ENCODE measurements around the gene CDH15. TPM values are rescaled to one million over a fixed set of nuclear protein-coding genes. Genes with fewer than 3 reads are reported as not detected.

The CDH15 gene
- total and polyA plus RNA-seq, 2 donors (not counting 1 experiment from before 2014, with no cell fraction given): not detected

DNA sequence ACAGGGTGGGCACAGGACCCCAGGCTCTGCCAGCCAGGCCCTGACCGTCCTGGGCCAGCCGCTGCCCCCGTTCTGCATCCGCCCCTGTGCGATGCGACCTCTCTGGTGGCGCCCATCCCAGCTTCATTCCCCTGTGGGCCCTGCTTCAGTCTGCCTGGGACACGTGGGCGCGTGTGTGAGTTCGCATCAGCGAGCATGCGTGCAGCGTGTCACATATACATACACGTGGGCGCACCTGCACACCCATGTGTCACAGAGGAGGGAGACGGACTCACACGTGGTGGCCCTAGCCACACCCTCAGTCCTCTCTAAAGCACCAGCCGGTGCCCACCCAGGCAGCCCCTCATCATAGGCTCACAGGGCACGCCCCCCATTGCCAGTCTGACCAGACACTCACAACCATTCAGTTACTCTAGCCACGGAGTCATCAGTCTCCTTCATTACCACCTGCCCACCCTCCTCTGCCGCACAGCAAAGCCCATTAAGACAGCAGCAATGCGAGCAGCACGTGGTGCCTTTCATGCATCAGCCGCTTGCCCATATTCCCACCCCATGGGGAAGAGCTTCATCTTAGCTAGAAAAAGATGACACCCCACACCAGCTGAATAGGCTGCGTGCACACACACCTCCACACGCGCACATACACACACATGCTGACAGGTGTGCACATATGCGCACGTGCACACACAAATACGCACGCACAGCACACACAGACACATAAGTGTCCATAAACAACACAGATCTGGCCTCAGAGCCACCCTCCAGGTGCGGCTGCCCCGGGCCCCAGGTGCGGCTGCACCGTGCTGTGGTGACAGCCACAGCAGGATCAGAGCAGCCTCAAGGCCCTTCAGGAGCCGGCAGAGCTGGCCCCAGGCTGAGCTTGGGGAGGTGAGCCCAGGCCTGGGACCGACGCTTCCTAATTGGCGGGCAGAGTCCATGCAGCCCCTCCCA is 9.5 kb upstream of the CDH15 start:
- DNase-seq (peak; percentile 41), ATAC-seq (ENCODE audit: low read depth) (peak; percentile 17)
- no peak overlapping the region for H3K27ac ChIP-seq (ENCODE audit: low read length in 2 of 2)
- 71% methylated on average over 39 of the region's 40 CpGs for WGBS (ENCODE audit: insufficient coverage)
- Mint-ChIP-seq H3K4me1 (peaks cover 8% of the 10 kb centered on the region), H3K9me3 (ENCODE audit: insufficient read depth) (no peaks in the 10 kb centered on the region), H3K27me3 (no peaks in the 10 kb centered on the region), H3K4me3 (no peak overlapping the region), H3K27ac (no peak overlapping the region)
- H3K9me3 ChIP-seq (ENCODE audit: control extremely low read depth in 1 of 3, control insufficient read depth in 2 of 3, insufficient read depth in 1 of 3, low read length in 2 of 3): peaks cover 0 to 4% (median 0%) of the 10 kb centered on the region in 3 donors
- TF ChIP-seq, protein P1, sequence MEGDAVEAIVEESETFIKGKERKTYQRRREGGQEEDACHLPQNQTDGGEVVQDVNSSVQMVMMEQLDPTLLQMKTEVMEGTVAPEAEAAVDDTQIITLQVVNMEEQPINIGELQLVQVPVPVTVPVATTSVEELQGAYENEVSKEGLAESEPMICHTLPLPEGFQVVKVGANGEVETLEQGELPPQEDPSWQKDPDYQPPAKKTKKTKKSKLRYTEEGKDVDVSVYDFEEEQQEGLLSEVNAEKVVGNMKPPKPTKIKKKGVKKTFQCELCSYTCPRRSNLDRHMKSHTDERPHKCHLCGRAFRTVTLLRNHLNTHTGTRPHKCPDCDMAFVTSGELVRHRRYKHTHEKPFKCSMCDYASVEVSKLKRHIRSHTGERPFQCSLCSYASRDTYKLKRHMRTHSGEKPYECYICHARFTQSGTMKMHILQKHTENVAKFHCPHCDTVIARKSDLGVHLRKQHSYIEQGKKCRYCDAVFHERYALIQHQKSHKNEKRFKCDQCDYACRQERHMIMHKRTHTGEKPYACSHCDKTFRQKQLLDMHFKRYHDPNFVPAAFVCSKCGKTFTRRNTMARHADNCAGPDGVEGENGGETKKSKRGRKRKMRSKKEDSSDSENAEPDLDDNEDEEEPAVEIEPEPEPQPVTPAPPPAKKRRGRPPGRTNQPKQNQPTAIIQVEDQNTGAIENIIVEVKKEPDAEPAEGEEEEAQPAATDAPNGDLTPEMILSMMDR (IDR thresholded peaks at IDR 0.05): no peak
- TF ChIP-seq EZH2 (IDR thresholded peaks at IDR 0.05; ENCODE audit: borderline replicate concordance, insufficient read depth, low read depth, low read length, poor library complexity, severe bottlenecking): no peak
- ChIA-PET CTCF (interaction anchor here (0.9 kb wide), 1 partner anchor 9 kb away, joined by 3 read pairs; the partner anchor contains the start of gene CDH15), POLR2A (interaction anchor here (1.3 kb wide), 1 partner anchor 9 kb away, joined by 4 read pairs; no protein-coding TSS in a partner anchor)
- no peak overlapping the region for H3K4me3 ChIP-seq (ENCODE audit: control extremely low read depth in 1 of 5, extremely low read depth in 1 of 5, insufficient read depth in 1 of 5, low read depth in 2 of 5, low read length in 4 of 5)
- H3K9ac ChIP-seq (ENCODE audit: low read length): no peak overlapping the region
- no peaks in the 10 kb centered on the region for H3K36me3 ChIP-seq (replicated peaks in 1 of 2; ENCODE audit: control extremely low read depth in 1 of 2, control insufficient read depth in 1 of 2, extremely low read depth in 1 of 2, insufficient read depth in 2 of 2, low read length in 1 of 2)
- no peaks in the 10 kb centered on the region for H3K79me2 ChIP-seq (ENCODE audit: control insufficient read depth, insufficient read depth, low read length)
- H3K27me3 ChIP-seq (replicated peaks in 1 of 4; ENCODE audit: control extremely low read depth in 1 of 4, control insufficient read depth in 3 of 4, insufficient read depth in 4 of 4, low read length in 3 of 4): no peaks in the 10 kb centered on the region
- no peak overlapping the region for H3K4me2 ChIP-seq (replicated peaks; ENCODE audit: low read depth, low read length, poor library complexity, severe bottlenecking)
- H4K20me1 ChIP-seq (ENCODE audit: control insufficient read depth, insufficient read depth, low read length, poor library complexity, severe bottlenecking): peaks cover 5% of the 10 kb centered on the region
- intact Hi-C loops (cut with micrococcal nuclease): no loop called here
- peaks cover 5 to 18% of the 10 kb centered on the region in 2 donors for H3K4me1 ChIP-seq (ENCODE audit: control insufficient read depth in 2 of 2, insufficient read depth in 2 of 2, low read length in 2 of 2)
- H2AFZ ChIP-seq (ENCODE audit: insufficient read depth, low read depth, low read length, poor library complexity, severe bottlenecking): no peak overlapping the region

DNA sequence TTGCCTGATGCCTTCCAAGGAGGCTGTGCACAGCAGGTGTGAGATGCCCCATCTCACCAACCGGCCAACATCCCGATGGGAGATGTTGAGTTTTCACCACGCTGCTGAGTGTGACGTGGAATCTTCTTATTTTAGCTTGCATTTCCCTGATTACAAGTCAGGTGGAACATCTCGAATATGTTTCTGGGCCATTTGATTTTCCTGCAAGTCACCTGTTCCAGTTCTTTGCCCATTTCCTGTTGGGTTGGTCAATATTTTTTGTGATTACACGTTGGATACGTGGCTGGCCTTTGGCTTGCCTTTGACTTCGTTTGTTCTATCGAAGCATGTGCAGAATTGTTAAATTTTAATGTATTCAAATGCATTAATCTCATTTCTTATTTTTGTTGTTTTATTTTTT is 8.3 kb upstream of the CDH15 start:
- intact Hi-C loops (cut with micrococcal nuclease): no loop called here
- Mint-ChIP-seq H3K9me3 (ENCODE audit: insufficient read depth) (no peaks in the 10 kb centered on the region), H3K4me3 (no peak overlapping the region), H3K27ac (no peak overlapping the region), H3K27me3 (no peaks in the 10 kb centered on the region), H3K4me1 (peaks cover 11% of the 10 kb centered on the region)
- H3K4me2 ChIP-seq (replicated peaks; ENCODE audit: low read depth, low read length, poor library complexity, severe bottlenecking): no peak overlapping the region
- WGBS (ENCODE audit: insufficient coverage): 93% methylated on average over 5 of the region's 9 CpGs
- no peak overlapping the region for H2AFZ ChIP-seq (ENCODE audit: insufficient read depth, low read depth, low read length, poor library complexity, severe bottlenecking)
- no peak overlapping the region for H3K4me3 ChIP-seq (ENCODE audit: control extremely low read depth in 1 of 5, extremely low read depth in 1 of 5, insufficient read depth in 1 of 5, low read depth in 2 of 5, low read length in 4 of 5)
- H4K20me1 ChIP-seq (ENCODE audit: control insufficient read depth, insufficient read depth, low read length, poor library complexity, severe bottlenecking): peaks cover 14% of the 10 kb centered on the region
- DNase-seq (no peak), ATAC-seq (ENCODE audit: low read depth) (no peak)
- TF ChIP-seq, protein P1 (IDR thresholded peaks at IDR 0.05): no peak
- TF ChIP-seq EZH2 (IDR thresholded peaks at IDR 0.05; ENCODE audit: borderline replicate concordance, insufficient read depth, low read depth, low read length, poor library complexity, severe bottlenecking): no peak
- H3K27me3 ChIP-seq (replicated peaks in 1 of 4; ENCODE audit: control extremely low read depth in 1 of 4, control insufficient read depth in 3 of 4, insufficient read depth in 4 of 4, low read length in 3 of 4): peaks cover 0 to 5% (median 2%) of the 10 kb centered on the region in 4 experiments
- H3K79me2 ChIP-seq (ENCODE audit: control insufficient read depth, insufficient read depth, low read length): peaks cover 1% of the 10 kb centered on the region
- H3K9ac ChIP-seq (ENCODE audit: low read length): no peak overlapping the region
- ChIA-PET POLR2A (no interaction called here), CTCF (no interaction called here)
- H3K36me3 ChIP-seq (replicated peaks in 1 of 2; ENCODE audit: control extremely low read depth in 1 of 2, control insufficient read depth in 1 of 2, extremely low read depth in 1 of 2, insufficient read depth in 2 of 2, low read length in 1 of 2): no peaks in the 10 kb centered on the region
- no peak overlapping the region for H3K27ac ChIP-seq (ENCODE audit: low read length in 2 of 2)
- H3K9me3 ChIP-seq (ENCODE audit: control extremely low read depth in 1 of 3, control insufficient read depth in 2 of 3, insufficient read depth in 1 of 3, low read length in 2 of 3): peaks cover 0 to 4% (median 0%) of the 10 kb centered on the region in 3 donors
- peaks cover 12 to 27% of the 10 kb centered on the region in 2 donors for H3K4me1 ChIP-seq (ENCODE audit: control insufficient read depth in 2 of 2, insufficient read depth in 2 of 2, low read length in 2 of 2)
